NT2/D1 (cell line): ENCODE measurements around the gene RABGAP1.
"Not testable (repeated sequence)": the region's sequence is repeated elsewhere in the genome, so short reads cannot be mapped to it uniquely, and the experiment has no call there.

Source experiments
- DNase-seq: peaks from one replicate; pipeline ENCODE4 v3.0.0-alpha.2; 2011; ENCODE audit warnings: low read depth, low spot score
- H3K27me3 ChIP-seq: 2 replicates; pipeline ENCODE4 v1.6.0; 2011; ENCODE audit warnings: mild to moderate bottlenecking; ENCODE audit not compliant: insufficient read length, insufficient read depth
- H3K36me3 ChIP-seq: 2 replicates; pipeline ENCODE4 v1.6.1; 2011; ENCODE audit warnings: mild to moderate bottlenecking, low read length, mixed read lengths; ENCODE audit not compliant: insufficient read depth, insufficient read length
- H3K4me1 ChIP-seq: 2 replicates; pipeline ENCODE4 v1.5.1; 2011; ENCODE audit not compliant: insufficient read depth, insufficient read length
- H3K4me3 ChIP-seq: 2 replicates; pipeline ENCODE4 v1.5.1; 2011; ENCODE audit warnings: low read depth; ENCODE audit not compliant: insufficient read length
- H3K9ac ChIP-seq: 2 replicates; pipeline ENCODE4 v1.6.0; 2011; ENCODE audit warnings: low read depth; ENCODE audit not compliant: insufficient read length
- H3K9me3 ChIP-seq: 2 replicates; pipeline ENCODE4 v1.5.1; 2011; ENCODE audit warnings: mild to moderate bottlenecking, low read length; ENCODE audit not compliant: insufficient read depth
- SUZ12 ChIP-seq: IDR thresholded peaks from 2 replicates; pipeline ENCODE4 v1.6.1; 2011; ENCODE audit not compliant: insufficient read length, insufficient read depth; ENCODE audit errors: extremely low read depth
- YY1 ChIP-seq: IDR thresholded peaks from 2 replicates; pipeline ENCODE4 v1.6.1; 2011; ENCODE audit not compliant: insufficient read length, insufficient read depth
- ZNF274 ChIP-seq: IDR thresholded peaks from 2 replicates; pipeline ENCODE4 v1.6.1; 2011; ENCODE audit warnings: mild to moderate bottlenecking, low read depth, low read length

The RABGAP1 gene

DNA sequence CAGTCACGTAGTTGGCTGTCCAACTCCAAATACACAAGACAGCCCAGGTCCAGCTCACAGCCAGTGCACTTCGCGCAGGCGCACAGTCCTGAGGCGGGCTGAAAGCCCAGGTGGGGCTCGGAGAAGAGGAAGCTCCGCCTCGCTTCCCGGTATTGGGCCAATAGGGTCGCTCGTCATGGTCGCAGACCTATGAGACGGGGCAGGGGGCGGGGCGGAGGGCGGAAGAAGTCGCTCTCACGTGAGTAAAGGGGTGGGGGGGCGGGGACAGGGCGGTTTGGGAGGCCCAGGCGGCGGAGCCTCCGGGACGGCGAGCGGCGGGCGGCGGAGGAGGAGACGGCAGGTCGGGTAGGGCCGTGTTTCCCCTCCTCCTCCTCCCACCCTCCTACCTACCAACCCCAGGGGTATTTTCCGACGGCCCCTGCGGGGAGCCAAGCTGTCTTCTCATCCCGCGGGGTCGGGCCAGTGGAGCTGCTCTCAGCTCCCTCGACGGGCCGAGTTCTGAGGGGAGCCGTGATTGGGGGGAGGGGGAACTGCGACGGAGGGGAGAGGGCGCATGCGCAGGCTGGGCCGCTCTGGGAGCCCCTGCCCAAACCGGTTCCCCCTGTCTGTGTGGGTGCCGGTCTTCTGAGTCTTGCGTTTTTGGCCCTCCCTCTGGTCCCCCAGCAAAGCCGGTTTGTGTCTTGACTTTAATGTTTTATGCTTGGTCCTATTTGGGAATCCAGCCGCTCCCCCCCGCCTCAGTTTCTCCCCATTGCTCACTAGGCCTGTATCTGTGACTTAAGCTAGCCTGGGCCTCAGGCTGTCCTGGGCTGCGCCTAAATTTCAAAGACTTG lies at the start of gene RABGAP1:
RABGAP1 (plus strand) TSS at position 272 of the 833 bp plus-strand sequence. CDS start 16,040 bp downstream, outside the sequence.
- peak within 1 kb of the TSS; percentile 89 for H3K9ac ChIP-seq
- H3K4me1 ChIP-seq, result no peaks in the 10 kb centered on the region
- H3K4me3 ChIP-seq, result peak within 1 kb of the TSS; percentile 73
- peaks cover 52% of the 10 kb centered on the region for H3K36me3 ChIP-seq
- no peaks in the 10 kb centered on the region for H3K9me3 ChIP-seq
- H3K27me3 ChIP-seq, result no peaks in the 10 kb centered on the region
- TF ChIP-seq YY1 (no peak), SUZ12 (no peak), ZNF274 (no peak)
- peak; percentile 97 for DNase-seq

DNA sequence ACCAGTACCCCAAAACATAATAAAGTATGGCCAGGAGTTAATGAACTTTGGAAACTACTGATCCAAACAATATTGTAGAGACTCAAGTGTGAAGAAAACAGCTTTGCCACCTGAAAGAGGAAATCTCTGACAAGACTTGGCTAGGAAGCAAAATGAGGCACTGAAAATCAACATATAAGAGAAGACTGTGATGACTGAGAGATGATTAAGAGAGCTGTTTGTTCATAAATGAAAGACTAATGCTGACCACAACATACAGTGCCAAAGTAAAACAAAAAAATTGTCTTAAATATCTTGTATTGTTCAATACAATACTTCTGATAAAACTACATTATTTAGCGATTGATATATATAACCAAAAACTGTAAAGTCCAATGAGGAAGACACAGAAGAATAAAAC lies 42.9 kb upstream of the RABGAP1 start:
- H3K27me3 ChIP-seq, result no peaks in the 10 kb centered on the region
- no peak for TF ChIP-seq ZNF274
- TF ChIP-seq SUZ12, result no peak
- no peak for TF ChIP-seq YY1
- H3K9ac ChIP-seq, result no peak overlapping the region
- no peak overlapping the region for H3K4me3 ChIP-seq
- peaks cover 58% of the 10 kb centered on the region for H3K36me3 ChIP-seq
- no peaks in the 10 kb centered on the region for H3K9me3 ChIP-seq
- no peaks in the 10 kb centered on the region for H3K4me1 ChIP-seq
- no peak for DNase-seq

GRCh38 chr9:122900791-122901190 lies 40.0 kb upstream of the RABGAP1 start:
- Histone ChIP-seq H3K9ac (no peak overlapping the region), H3K9me3 (no peaks in the 10 kb centered on the region), H3K36me3 (peaks cover 37% of the 10 kb centered on the region), H3K27me3 (no peaks in the 10 kb centered on the region), H3K4me1 (no peaks in the 10 kb centered on the region), H3K4me3 (no peak overlapping the region)
- no peak for TF ChIP-seq YY1
- no peak for TF ChIP-seq SUZ12
- no peak for DNase-seq

DNA sequence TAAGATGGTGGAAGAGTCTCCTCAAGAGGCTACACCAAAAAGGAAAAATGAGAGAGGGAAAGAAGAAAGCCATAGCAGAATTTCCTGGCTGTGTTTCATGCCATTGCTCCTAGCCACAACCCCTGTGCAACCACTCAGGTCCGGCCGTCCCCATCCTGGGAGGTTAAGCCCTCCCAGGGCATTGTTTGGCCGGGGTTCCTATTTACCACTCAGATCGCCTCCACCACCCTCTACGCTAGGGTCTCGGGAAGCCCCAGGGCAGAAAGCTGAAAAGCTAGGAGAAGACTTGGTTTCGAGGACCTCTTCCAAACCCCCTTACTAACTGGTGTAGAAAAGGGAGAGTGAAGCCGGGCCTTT lies 36.4 kb upstream of the RABGAP1 start:
- TF ChIP-seq ZNF274, result no peak
- no peak for TF ChIP-seq SUZ12
- TF ChIP-seq YY1, result no peak
- peak overlapping the region; percentile 93 for H3K9ac ChIP-seq
- DNase-seq, result peak; percentile 42
- no peaks in the 10 kb centered on the region for H3K9me3 ChIP-seq
- H3K4me3 ChIP-seq, result peak overlapping the region; percentile 81
- peaks cover 15% of the 10 kb centered on the region for H3K36me3 ChIP-seq
- H3K4me1 ChIP-seq, result no peaks in the 10 kb centered on the region
- no peaks in the 10 kb centered on the region for H3K27me3 ChIP-seq

DNA sequence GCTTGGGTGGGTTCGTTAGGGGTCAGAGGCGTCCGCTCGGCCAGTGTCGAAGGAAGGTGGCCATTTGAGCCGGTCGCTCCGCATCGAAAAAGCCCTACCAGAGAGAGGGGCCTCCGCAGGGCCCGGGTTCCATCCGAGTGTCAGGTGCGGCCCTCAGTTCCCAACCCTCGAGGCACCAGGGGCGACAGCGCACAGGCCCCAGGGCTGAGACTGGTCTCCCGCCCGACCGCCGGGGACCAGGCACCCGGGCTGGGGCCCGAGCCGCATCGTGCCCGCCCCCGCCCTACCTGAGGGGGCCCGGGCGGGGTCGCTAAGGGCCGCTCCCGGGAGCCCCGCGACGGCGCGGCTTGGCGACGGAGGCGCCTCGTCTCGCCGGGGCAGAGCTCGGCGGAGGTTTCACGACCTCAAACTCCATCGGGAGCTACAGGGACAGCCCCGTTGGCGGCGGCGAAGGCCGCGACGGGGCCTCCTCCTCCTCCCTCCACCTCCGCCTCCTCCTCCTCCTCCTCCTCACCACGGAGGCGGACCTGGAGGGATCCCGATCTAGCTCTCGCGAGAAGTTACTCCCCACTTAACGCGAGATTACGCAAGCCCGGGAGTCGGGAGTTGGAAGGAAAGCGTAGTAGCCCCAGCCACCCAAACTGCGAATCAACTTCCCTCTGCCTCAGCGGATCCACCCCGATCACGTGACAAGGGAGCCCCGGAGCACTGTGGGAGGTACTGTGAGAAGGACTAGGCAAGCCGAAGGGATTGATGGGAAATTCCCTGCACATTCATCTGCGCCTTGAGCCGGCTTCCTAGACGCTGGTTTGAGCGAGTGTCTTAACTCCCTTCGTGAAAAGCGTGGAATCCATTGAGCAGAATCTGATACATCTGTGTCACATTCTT lies 35.8 kb upstream of the RABGAP1 start, which contains the start of gene RC3H2:
RC3H2 (minus strand) TSS at position 537 of the 888 bp plus-strand sequence. CDS start 7,850 bp downstream, outside the sequence.
- H3K27me3 ChIP-seq, result no peaks in the 10 kb centered on the region
- peaks cover 20% of the 10 kb centered on the region for H3K36me3 ChIP-seq
- H3K4me3 ChIP-seq, result peak within 1 kb of the TSS; percentile 81
- peak; percentile 100 for DNase-seq
- no peaks in the 10 kb centered on the region for H3K4me1 ChIP-seq
- H3K9ac ChIP-seq, result peak within 1 kb of the TSS; percentile 93
- TF ChIP-seq SUZ12, result no peak
- no peaks in the 10 kb centered on the region for H3K9me3 ChIP-seq

GRCh38 chr9:122906122-122906521 lies 34.7 kb upstream of the RABGAP1 start:
- peaks cover 30% of the 10 kb centered on the region for H3K36me3 ChIP-seq
- H3K9me3 ChIP-seq, H3K4me1 ChIP-seq, H3K4me3 ChIP-seq, H3K9ac ChIP-seq, H3K27me3 ChIP-seq, DNase-seq: not testable (repeated sequence)

GRCh38 chr9:122912671-122912963 lies 28.2 kb upstream of the RABGAP1 start:
- no peak for DNase-seq
- Histone ChIP-seq H3K9me3 (no peaks in the 10 kb centered on the region), H3K36me3 (peaks cover 27% of the 10 kb centered on the region), H3K27me3 (no peaks in the 10 kb centered on the region), H3K4me1 (no peaks in the 10 kb centered on the region), H3K9ac (peak overlapping the region; percentile 97), H3K4me3 (peak overlapping the region; percentile 78)
- no peak for TF ChIP-seq YY1
- TF ChIP-seq ZNF274, result no peak
- no peak for TF ChIP-seq SUZ12
